Naive B cell (primary cell): ENCODE data around the gene FECH. TPM values are rescaled to one million over a fixed set of nuclear protein-coding genes. Genes with fewer than 3 reads are reported as not detected.

Source experiments
- ATAC-seq, 2 donors: fragments of 150-1000 bp; cut with Tn5 transposase; 2 replicates each; pipeline ENCODE4 v1.10.0; 2021; ENCODE audit warnings: low read depth in 2 of 2, mild to moderate bottlenecking in 2 of 2, moderate library complexity in 2 of 2
- DNase-seq: peaks from one replicate; pipeline ENCODE4 v3.0.0; 2022
- H3K27ac Mint-ChIP-seq, 6 donors: one replicate each; pipeline ENCODE4 v1.8.0; 2020 to 2022; ENCODE audit warnings: mild to moderate bottlenecking in 6 of 6, mixed read lengths in 6 of 6, moderate library complexity in 5 of 6, inconsistent platforms in 2 of 6
- H3K27me3 Mint-ChIP-seq, 3 donors: one replicate each; pipeline ENCODE4 v1.8.0; 2021 to 2022; ENCODE audit warnings: mixed read lengths in 3 of 3, mild to moderate bottlenecking in 1 of 3
- H3K36me3 Mint-ChIP-seq, 2 donors: one replicate each; pipeline ENCODE4 v1.8.0; 2020 to 2022; ENCODE audit warnings: mixed read lengths in 2 of 2, inconsistent platforms in 1 of 2, mild to moderate bottlenecking in 1 of 2
- H3K4me1 Mint-ChIP-seq, 3 donors: one replicate each; pipeline ENCODE4 v1.8.0; 2020 to 2022; ENCODE audit warnings: mixed read lengths in 3 of 3, inconsistent platforms in 1 of 3, mild to moderate bottlenecking in 1 of 3, moderate library complexity in 1 of 3
- H3K4me3 Mint-ChIP-seq, 8 donors: one replicate each; pipeline ENCODE4 v1.8.0; 2020 to 2022; ENCODE audit warnings: mild to moderate bottlenecking in 8 of 8, mixed read lengths in 8 of 8, moderate library complexity in 8 of 8, inconsistent platforms in 2 of 8
- H3K9me3 Mint-ChIP-seq, 7 donors: one replicate each; pipeline ENCODE4 v1.8.0; 2020 to 2022; ENCODE audit warnings: mixed read lengths in 7 of 7, mild to moderate bottlenecking in 5 of 7, inconsistent platforms in 2 of 7, moderate library complexity in 1 of 7
- polyA plus RNA-seq, 6 donors: library from polyadenylated mRNA; unstranded; fragments of 300-500 nt; fragmentation: Illumina TruSeq; gene quantifications; one replicate each; pipeline ENCODE4 v1.2.3, GENCODE V29; 2021; ENCODE audit warnings: low read depth in 6 of 6

FECH gene
- polyA plus RNA-seq, 6 donors from 2014 or later: 8.6 to 17.0 (median 9.7) TPM

GRCh38 chr18:57570162-57570561, 16.3 kb downstream of the FECH start:
- Mint-ChIP-seq H3K9me3 (no peaks in the 10 kb centered on the region), H3K4me1 (no peaks in the 10 kb centered on the region), H3K27ac (no peak overlapping the region), H3K36me3 (peaks cover 13 to 44% of the 10 kb centered on the region in 2 donors), H3K27me3 (no peaks in the 10 kb centered on the region), H3K4me3 (no peak overlapping the region)
- DNase-seq: no peak
- ATAC-seq: no peak

DNA sequence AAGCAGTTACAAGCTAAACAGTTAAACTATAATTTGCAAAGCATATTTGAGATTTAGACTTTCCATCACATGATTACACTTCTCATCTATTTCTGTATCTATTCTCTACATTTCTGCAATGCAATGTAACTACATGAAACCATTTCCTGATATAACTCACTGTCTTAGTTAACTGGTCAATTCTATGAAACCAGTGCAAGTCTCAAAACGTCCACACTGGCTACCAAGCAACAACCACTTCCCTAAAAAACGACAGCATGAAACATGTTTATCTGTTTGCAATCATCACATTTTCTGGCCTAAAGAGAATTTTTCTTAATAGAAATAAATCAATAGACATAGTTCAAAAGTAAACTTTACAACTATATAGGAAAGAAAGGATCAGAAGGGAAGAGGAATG, 17.4 kb downstream of the FECH start:
- Mint-ChIP-seq H3K4me1 (no peaks in the 10 kb centered on the region), H3K4me3 (no peak overlapping the region), H3K27me3 (no peaks in the 10 kb centered on the region), H3K9me3 (no peaks in the 10 kb centered on the region), H3K36me3 (peaks cover 9 to 52% of the 10 kb centered on the region in 2 donors), H3K27ac (no peak overlapping the region)
- no peak for ATAC-seq
- DNase-seq: no peak

- Mint-ChIP-seq H3K27ac (peak overlapping the region in 2 of 6 donors; percentile 2 to 32), H3K4me3 (no peak overlapping the region), H3K27me3 (no peaks in the 10 kb centered on the region), H3K36me3 (peaks cover 0 to 17% of the 10 kb centered on the region in 2 donors), H3K4me1 (peaks cover 0 to 4% (median 0%) of the 10 kb centered on the region in 3 donors), H3K9me3 (no peaks in the 10 kb centered on the region)
- DNase-seq (peak; percentile 36), ATAC-seq (no peak)
Measured at GRCh38 chr18:57561728-57562423, 24.6 kb downstream of the FECH start.

GRCh38 chr18:57561261-57561660, 25.2 kb downstream of the FECH start:
- Mint-ChIP-seq H3K4me3 (no peak overlapping the region), H3K4me1 (peaks cover 0 to 4% (median 0%) of the 10 kb centered on the region in 3 donors), H3K27ac (no peak overlapping the region), H3K36me3 (peaks cover 0 to 13% of the 10 kb centered on the region in 2 donors), H3K27me3 (no peaks in the 10 kb centered on the region), H3K9me3 (no peaks in the 10 kb centered on the region)
- DNase-seq (no peak), ATAC-seq (no peak)

GRCh38 chr18:57559314-57559713, 27.2 kb downstream of the FECH start:
- no peaks in the 10 kb centered on the region for H3K9me3 Mint-ChIP-seq
- ATAC-seq: no peak
- no peak for DNase-seq
- H3K4me1 Mint-ChIP-seq: peaks cover 0 to 4% (median 0%) of the 10 kb centered on the region in 3 donors
- no peak overlapping the region for H3K4me3 Mint-ChIP-seq
- peaks cover 0 to 16% of the 10 kb centered on the region in 2 donors for H3K36me3 Mint-ChIP-seq
- H3K27ac Mint-ChIP-seq: peak overlapping the region in 1 of 6 donors; percentile 1
- no peaks in the 10 kb centered on the region for H3K27me3 Mint-ChIP-seq

DNA sequence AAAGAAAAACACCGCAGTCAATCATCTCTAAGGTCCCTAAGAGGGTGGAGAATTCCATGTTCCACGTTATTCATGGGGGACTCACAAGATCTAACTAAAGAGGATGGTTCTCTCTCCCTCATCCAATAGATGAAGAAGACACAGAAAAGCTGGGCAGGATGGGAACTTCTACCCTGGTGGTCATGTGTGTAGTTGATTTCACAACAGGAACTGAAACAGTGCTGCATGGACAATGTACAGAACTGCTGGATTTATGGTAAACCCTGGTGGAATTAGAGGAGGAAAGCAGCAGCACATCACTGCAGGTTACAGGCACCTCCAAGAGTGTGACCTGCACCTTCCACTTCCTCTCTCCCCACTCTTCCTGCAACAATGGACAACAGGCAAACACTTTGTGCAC, 31.4 kb downstream of the FECH start:
- Mint-ChIP-seq H3K4me3 (no peak overlapping the region), H3K4me1 (no peaks in the 10 kb centered on the region), H3K27ac (no peak overlapping the region), H3K36me3 (peaks cover 0 to 17% of the 10 kb centered on the region in 2 donors), H3K9me3 (no peaks in the 10 kb centered on the region), H3K27me3 (no peaks in the 10 kb centered on the region)
- no peak for DNase-seq
- ATAC-seq: no peak

GRCh38 chr18:57550510-57550909, 36.0 kb downstream of the FECH start:
- H3K27ac Mint-ChIP-seq: no peak overlapping the region
- ATAC-seq (no peak), DNase-seq (no peak)
- no peaks in the 10 kb centered on the region for H3K9me3 Mint-ChIP-seq
- H3K4me1 Mint-ChIP-seq: peaks cover 1 to 9% (median 2%) of the 10 kb centered on the region in 3 donors
- no peaks in the 10 kb centered on the region for H3K27me3 Mint-ChIP-seq
- H3K4me3 Mint-ChIP-seq: no peak overlapping the region
- peaks cover 0 to 14% of the 10 kb centered on the region in 2 donors for H3K36me3 Mint-ChIP-seq

DNA sequence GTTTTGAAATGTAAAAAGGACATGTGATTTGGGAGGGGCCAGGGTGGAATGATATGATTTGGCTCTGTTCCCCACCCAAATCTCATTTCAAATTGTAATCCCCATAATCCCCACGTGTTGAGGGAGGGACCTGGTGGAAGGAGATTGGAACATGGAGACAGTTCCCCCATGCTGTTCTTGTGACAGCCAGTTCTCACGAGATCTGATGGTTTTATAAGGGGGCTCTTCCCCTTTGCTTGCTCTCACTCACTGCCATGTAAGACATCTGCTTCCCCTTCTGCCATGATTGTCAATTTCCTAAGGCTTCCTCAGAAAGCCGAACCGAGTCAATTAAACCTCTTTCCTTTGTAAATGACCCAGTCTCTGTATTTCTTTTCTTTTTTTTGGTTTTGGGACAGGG, 39.2 kb downstream of the FECH start:
- no peaks in the 10 kb centered on the region for H3K36me3 Mint-ChIP-seq
- peaks cover 3 to 12% (median 9%) of the 10 kb centered on the region in 3 donors for H3K4me1 Mint-ChIP-seq
- no peak for DNase-seq
- no peaks in the 10 kb centered on the region for H3K9me3 Mint-ChIP-seq
- H3K27me3 Mint-ChIP-seq: no peaks in the 10 kb centered on the region
- ATAC-seq: no peak
- H3K27ac Mint-ChIP-seq: no peak overlapping the region
- no peak overlapping the region for H3K4me3 Mint-ChIP-seq

DNA sequence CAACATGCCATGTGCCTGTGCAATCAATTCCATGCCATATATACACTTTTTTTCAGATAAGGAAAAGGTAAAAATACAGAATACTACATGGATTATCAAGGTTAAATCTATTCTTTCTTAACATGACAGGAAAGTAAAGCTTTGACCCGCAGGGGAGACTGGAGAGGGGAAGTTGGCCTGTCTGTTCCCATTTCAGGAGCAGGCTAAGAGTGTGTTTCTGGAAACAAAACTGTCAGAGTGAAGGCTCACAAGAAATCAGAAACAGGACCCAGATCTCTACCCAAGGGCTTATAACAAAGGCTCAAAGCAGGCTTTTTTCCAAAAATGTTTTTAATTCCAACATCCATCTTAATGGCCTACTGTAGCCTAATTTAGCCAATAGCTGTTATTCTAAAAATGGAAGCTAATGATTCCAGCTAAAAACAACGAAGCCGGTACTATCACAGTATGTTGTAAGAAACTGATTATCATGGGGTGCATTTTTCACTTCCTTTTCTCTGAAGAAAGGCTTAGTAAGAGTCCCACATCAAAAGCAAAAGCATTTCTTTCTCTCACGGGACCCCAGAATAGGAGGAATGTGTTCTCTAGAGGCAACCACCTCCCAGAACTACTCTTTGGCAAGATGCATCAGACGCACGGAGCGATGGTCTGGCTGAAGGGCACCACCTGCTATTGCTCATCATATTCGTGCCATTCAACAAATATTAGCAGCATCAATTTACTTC, 41.4 kb downstream of the FECH start:
- peak overlapping the region in 2 of 8 donors; percentile 26 to 31 for H3K4me3 Mint-ChIP-seq
- DNase-seq: no peak
- peak in 1 of 2 donors; percentile 33 for ATAC-seq
- no peaks in the 10 kb centered on the region for H3K36me3 Mint-ChIP-seq
- H3K27ac Mint-ChIP-seq: peak overlapping the region in 1 of 6 donors; percentile 32
- peaks cover 3 to 12% (median 9%) of the 10 kb centered on the region in 3 donors for H3K4me1 Mint-ChIP-seq
- H3K27me3 Mint-ChIP-seq: no peaks in the 10 kb centered on the region
- H3K9me3 Mint-ChIP-seq: no peaks in the 10 kb centered on the region

GRCh38 chr18:57543560-57543959, 42.9 kb downstream of the FECH start:
- no peak overlapping the region for H3K27ac Mint-ChIP-seq
- H3K36me3 Mint-ChIP-seq: no peaks in the 10 kb centered on the region
- DNase-seq: no peak
- H3K27me3 Mint-ChIP-seq: peaks cover 0 to 4% (median 0%) of the 10 kb centered on the region in 3 donors
- ATAC-seq: no peak
- no peaks in the 10 kb centered on the region for H3K9me3 Mint-ChIP-seq
- peaks cover 3 to 12% (median 9%) of the 10 kb centered on the region in 3 donors for H3K4me1 Mint-ChIP-seq
- no peak overlapping the region for H3K4me3 Mint-ChIP-seq

- ATAC-seq (no peak), DNase-seq (no peak)
- H3K27me3 Mint-ChIP-seq: peaks cover 0 to 4% (median 4%) of the 10 kb centered on the region in 3 donors
- no peak overlapping the region for H3K27ac Mint-ChIP-seq
- peak overlapping the region in 1 of 8 donors; percentile 66 for H3K4me3 Mint-ChIP-seq
- H3K9me3 Mint-ChIP-seq: no peaks in the 10 kb centered on the region
- no peaks in the 10 kb centered on the region for H3K36me3 Mint-ChIP-seq
- H3K4me1 Mint-ChIP-seq: peaks cover 3 to 12% (median 9%) of the 10 kb centered on the region in 3 donors
Measured at GRCh38 chr18:57542812-57543427, 43.6 kb downstream of the FECH start.

DNA sequence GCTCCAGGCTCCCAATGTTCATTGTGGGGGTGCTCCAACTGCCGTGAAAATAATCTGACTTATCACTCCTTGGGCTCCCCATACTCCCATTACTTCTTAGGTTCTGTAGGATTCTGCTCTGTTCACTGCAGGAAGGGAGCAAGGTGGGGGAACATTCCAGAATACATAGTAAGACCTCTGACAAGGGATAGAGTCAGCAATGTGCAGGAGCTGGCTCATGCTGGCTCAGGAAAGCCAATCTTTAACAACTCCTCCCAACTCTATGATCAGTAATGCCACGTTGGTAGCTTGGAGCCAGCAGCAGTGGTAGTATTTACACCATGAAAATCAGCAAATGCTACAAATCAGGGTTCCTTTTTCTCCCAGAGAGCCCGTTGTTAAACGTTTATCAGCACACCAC, 44.4 kb downstream of the FECH start:
- H3K9me3 Mint-ChIP-seq: no peaks in the 10 kb centered on the region
- no peak for ATAC-seq
- H3K27ac Mint-ChIP-seq: no peak overlapping the region
- no peak for DNase-seq
- H3K36me3 Mint-ChIP-seq: no peaks in the 10 kb centered on the region
- peaks cover 3 to 12% (median 9%) of the 10 kb centered on the region in 3 donors for H3K4me1 Mint-ChIP-seq
- H3K27me3 Mint-ChIP-seq: peaks cover 0 to 7% (median 4%) of the 10 kb centered on the region in 3 donors
- no peak overlapping the region for H3K4me3 Mint-ChIP-seq

DNA sequence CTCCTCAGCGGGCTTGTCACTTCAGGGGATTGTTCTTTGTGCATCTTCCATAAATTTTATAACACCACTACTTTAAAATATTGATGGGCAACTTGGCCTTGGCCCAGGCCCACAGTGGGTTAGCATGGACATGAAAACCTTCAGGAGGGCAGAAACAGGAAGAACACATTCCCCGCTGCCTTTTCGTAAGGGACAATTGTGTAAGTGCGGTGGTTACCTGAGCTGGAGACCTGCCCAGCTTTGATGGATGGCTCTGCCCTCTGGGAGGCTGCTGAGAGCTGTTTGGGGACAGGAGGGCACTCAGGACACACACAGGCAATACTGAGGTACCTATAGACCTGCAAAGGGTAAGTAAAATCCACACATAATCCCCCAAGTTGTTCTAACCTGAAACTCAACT, 46.8 kb downstream of the FECH start:
- H3K27me3 Mint-ChIP-seq: peaks cover 0 to 11% (median 7%) of the 10 kb centered on the region in 3 donors
- H3K4me3 Mint-ChIP-seq: no peak overlapping the region
- no peak for DNase-seq
- no peaks in the 10 kb centered on the region for H3K9me3 Mint-ChIP-seq
- H3K36me3 Mint-ChIP-seq: no peaks in the 10 kb centered on the region
- H3K4me1 Mint-ChIP-seq: no peaks in the 10 kb centered on the region
- ATAC-seq: no peak
- no peak overlapping the region for H3K27ac Mint-ChIP-seq

DNA sequence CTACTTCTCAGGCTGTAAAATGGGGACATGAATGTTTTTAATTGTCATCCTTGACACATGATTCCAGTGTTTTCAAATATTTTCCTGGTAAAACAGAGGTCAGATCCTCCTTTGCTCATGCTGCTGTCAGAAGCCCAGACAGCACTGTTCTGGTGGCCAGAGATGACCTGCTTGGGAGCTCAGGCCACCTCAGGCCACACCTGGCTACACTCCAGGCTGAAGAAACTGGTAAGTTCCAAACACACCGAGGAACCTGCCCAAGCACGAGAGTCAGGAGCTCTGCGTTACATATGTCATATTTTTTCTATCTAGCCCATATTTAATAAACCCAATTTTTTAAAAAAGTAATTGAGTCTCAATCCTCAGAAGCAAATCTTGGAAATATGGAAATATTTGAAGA, 47.9 kb downstream of the FECH start:
- no peak overlapping the region for H3K27ac Mint-ChIP-seq
- H3K9me3 Mint-ChIP-seq: no peaks in the 10 kb centered on the region
- no peak for ATAC-seq
- H3K4me3 Mint-ChIP-seq: no peak overlapping the region
- no peaks in the 10 kb centered on the region for H3K4me1 Mint-ChIP-seq
- no peaks in the 10 kb centered on the region for H3K36me3 Mint-ChIP-seq
- DNase-seq: no peak
- peaks cover 1 to 11% (median 7%) of the 10 kb centered on the region in 3 donors for H3K27me3 Mint-ChIP-seq
